HepG2 (cell line): ENCODE results near the gene GSK3B. TPM values are rescaled to one million over a fixed set of nuclear protein-coding genes. Genes with fewer than 3 reads are reported as not detected.

Source experiments
- CEBPG ChIP-seq: IDR thresholded peaks from 2 replicates; pipeline ENCODE4 v1.6.1; 2016
- CTCF ChIP-seq: sonication (generic); formaldehyde crosslinking; IDR thresholded peaks from 2 replicates; pipeline ENCODE4 v1.5.0; 2020; ENCODE audit warnings: mild to moderate bottlenecking, missing genetic modification reagents, moderate library complexity
- DDIT3 ChIP-seq: sonication (generic); formaldehyde crosslinking; IDR thresholded peaks from 2 replicates; pipeline ENCODE4 v1.4.0; 2020; ENCODE audit warnings: mild to moderate bottlenecking, missing genetic modification reagents
- DMAP1 ChIP-seq: IDR thresholded peaks from 2 replicates; pipeline ENCODE4 v1.6.1; 2016
- HNRNPLL ChIP-seq: fragments of 200-400 bp; formaldehyde crosslinking; IDR thresholded peaks from 2 replicates; pipeline ENCODE4 v1.6.1; 2017; ENCODE audit warnings: mild to moderate bottlenecking, low read depth, low read length; ENCODE audit not compliant: poor library complexity, severe bottlenecking
- MAFF ChIP-seq: IDR thresholded peaks from 2 replicates; pipeline ENCODE4 v1.6.1; 2011; ENCODE audit warnings: low read depth, low read length, improper control_type of control experiment
- MIER2 ChIP-seq: IDR thresholded peaks from 2 replicates; pipeline ENCODE4 v1.6.1; 2016; ENCODE audit warnings: missing biosample characterization, missing genetic modification reagents
- NR0B2 ChIP-seq: sonication (generic); formaldehyde crosslinking; IDR thresholded peaks from 2 replicates; pipeline ENCODE4 v1.4.0; 2020; ENCODE audit warnings: mild to moderate bottlenecking, missing genetic modification reagents
- SP140L ChIP-seq: sonication (generic); formaldehyde crosslinking; IDR thresholded peaks from 2 replicates; pipeline ENCODE4 v1.4.0; 2020; ENCODE audit warnings: missing genetic modification reagents, borderline replicate concordance
- ZNF589 ChIP-seq: sonication (generic); formaldehyde crosslinking; conservative IDR thresholded peaks from 2 replicates; pipeline ENCODE4 v1.8.0; 2022; ENCODE audit warnings: mild to moderate bottlenecking, moderate library complexity, missing genetic modification reagents
- ZNF773 ChIP-seq: sonication (generic); formaldehyde crosslinking; IDR thresholded peaks from 2 replicates; pipeline ENCODE4 v1.4.0; 2020; ENCODE audit warnings: missing genetic modification reagents, borderline replicate concordance
- polyA plus RNA-seq, 8 experiments: library from polyadenylated mRNA; depleted of rRNA in 3 of 8; stranded (reverse) in 7 of 8; unstranded in 1 of 8; fragments of >200 nt; fragmentation: Illumina TruSeq in 4 of 8; extraction: Trizol in 4 of 8; gene quantifications; 2 replicates each; pipeline versions ENCODE4 v1.2.1 to v1.2.3, GENCODE V29; 2011 to 2016; ENCODE audit warnings: low read depth in 4 of 8, missing spikeins in 1 of 8, mixed read lengths in 1 of 8; ENCODE audit not compliant: insufficient read depth in 1 of 8
- total RNA-seq, 5 experiments: library from RNA; depleted of rRNA; stranded (reverse); fragments of >200 nt; fragmentation: Illumina TruSeq; extraction: Trizol; gene quantifications; 2 replicates each; pipeline ENCODE4 v1.2.3, GENCODE V29; 2016; ENCODE audit warnings: low read depth in 1 of 5
- TF ChIP-seq, protein P1 (sequence below): sonication (generic); formaldehyde crosslinking; IDR thresholded peaks from 2 replicates; pipeline ENCODE4 v1.8.0; 2022; ENCODE audit warnings: low read depth, missing genetic modification reagents
- TF ChIP-seq, protein P2 (sequence below): sonication (generic); IDR thresholded peaks from 2 replicates; pipeline ENCODE4 v1.6.1; 2016; ENCODE audit warnings: low read depth, borderline replicate concordance
- TF ChIP-seq, protein P3 (sequence below): sonication (generic); formaldehyde crosslinking; conservative IDR thresholded peaks from 2 replicates; pipeline ENCODE4 v1.4.0; 2020; ENCODE audit warnings: missing genetic modification reagents
- TF ChIP-seq, protein P4 (sequence below): sonication (generic); formaldehyde crosslinking; IDR thresholded peaks from 2 replicates; pipeline ENCODE4 v1.5.0; 2020; ENCODE audit warnings: missing genetic modification reagents

Gene GSK3B
- total and polyA plus RNA-seq, 2 of the 13 experiments (the other 11 are each of a cell fraction or from before 2014, with no cell fraction given) = 22.3 to 30.1 TPM

GRCh38 chr3:119783255-119783654, 311.0 kb downstream of the GSK3B start (continued):
- TF ChIP-seq, protein P1, sequence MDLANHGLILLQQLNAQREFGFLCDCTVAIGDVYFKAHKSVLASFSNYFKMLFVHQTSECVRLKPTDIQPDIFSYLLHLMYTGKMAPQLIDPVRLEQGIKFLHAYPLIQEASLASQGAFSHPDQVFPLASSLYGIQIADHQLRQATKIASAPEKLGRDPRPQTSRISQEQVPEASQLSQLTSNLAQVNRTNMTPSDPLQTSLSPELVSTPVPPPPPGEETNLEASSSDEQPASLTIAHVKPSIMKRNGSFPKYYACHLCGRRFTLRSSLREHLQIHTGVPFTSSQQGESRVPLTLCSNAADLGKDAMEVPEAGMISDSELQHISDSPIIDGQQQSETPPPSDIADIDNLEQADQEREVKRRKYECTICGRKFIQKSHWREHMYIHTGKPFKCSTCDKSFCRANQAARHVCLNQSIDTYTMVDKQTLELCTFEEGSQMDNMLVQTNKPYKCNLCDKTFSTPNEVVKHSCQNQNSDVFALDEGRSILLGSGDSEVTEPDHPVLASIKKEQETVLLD = no peak
- no peak for TF ChIP-seq DMAP1 (CRISPR knock-in tag)
- no peak for TF ChIP-seq DDIT3 (CRISPR knock-in tag)
- TF ChIP-seq CEBPG (CRISPR knock-in tag) = 0 out of 2 replicates have a peak, but pooled peaks have one; percentile 5
- TF ChIP-seq HNRNPLL = no peak
- no peak for TF ChIP-seq ZNF773 (CRISPR knock-in tag)
- TF ChIP-seq MAFF = peak; percentile 87
- TF ChIP-seq, protein P2, sequence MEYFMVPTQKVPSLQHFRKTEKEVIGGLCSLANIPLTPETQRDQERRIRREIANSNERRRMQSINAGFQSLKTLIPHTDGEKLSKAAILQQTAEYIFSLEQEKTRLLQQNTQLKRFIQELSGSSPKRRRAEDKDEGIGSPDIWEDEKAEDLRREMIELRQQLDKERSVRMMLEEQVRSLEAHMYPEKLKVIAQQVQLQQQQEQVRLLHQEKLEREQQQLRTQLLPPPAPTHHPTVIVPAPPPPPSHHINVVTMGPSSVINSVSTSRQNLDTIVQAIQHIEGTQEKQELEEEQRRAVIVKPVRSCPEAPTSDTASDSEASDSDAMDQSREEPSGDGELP = no peak
- TF ChIP-seq, protein P3, sequence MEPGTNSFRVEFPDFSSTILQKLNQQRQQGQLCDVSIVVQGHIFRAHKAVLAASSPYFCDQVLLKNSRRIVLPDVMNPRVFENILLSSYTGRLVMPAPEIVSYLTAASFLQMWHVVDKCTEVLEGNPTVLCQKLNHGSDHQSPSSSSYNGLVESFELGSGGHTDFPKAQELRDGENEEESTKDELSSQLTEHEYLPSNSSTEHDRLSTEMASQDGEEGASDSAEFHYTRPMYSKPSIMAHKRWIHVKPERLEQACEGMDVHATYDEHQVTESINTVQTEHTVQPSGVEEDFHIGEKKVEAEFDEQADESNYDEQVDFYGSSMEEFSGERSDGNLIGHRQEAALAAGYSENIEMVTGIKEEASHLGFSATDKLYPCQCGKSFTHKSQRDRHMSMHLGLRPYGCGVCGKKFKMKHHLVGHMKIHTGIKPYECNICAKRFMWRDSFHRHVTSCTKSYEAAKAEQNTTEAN = no peak
- TF ChIP-seq, protein P4, sequence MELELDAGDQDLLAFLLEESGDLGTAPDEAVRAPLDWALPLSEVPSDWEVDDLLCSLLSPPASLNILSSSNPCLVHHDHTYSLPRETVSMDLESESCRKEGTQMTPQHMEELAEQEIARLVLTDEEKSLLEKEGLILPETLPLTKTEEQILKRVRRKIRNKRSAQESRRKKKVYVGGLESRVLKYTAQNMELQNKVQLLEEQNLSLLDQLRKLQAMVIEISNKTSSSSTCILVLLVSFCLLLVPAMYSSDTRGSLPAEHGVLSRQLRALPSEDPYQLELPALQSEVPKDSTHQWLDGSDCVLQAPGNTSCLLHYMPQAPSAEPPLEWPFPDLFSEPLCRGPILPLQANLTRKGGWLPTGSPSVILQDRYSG (CRISPR knock-in tag) = no peak
- no peak for TF ChIP-seq MIER2 (CRISPR knock-in tag)
- TF ChIP-seq CTCF = no peak
- no peak for TF ChIP-seq SP140L (CRISPR knock-in tag)
- TF ChIP-seq ZNF589 = no peak
- TF ChIP-seq NR0B2 (CRISPR knock-in tag) = no peak
- TF ChIP-seq, all 625 proteins: peak for 4
